ENCODE results near the gene CTDP1. TPM values are rescaled to one million over a fixed set of nuclear protein-coding genes. Genes with fewer than 3 reads are reported as not detected.

Gene CTDP1
- total and polyA plus RNA-seq, 9 of the 15 experiments (the other 6 are each of a cell fraction or from before 2014, with no cell fraction given) = 0.07 to 19.2 (median 4.0) TPM

DNA sequence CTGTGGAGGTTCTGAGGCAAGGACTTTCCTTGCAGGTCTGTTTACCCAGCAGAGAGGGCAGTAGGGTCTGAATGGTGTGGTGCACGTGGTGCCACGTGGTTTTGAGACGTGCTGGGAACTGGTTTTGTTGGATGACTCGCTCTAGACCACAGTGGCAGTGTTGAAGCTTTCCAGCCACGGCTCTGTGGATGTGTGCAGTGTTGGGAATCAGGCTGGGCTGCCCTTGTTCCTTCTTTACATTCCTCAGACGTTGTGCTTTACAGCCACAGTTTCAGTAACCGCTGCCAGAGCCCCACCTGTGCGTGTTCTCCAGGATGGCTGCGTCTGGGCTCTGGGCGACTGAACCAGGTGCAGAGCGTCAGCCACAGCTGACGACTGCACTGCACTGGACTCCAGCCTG, 8.2 kb downstream of the CTDP1 start:
- Histone ChIP-seq H4K20me1 (replicated peaks; ENCODE audit: control insufficient read depth, insufficient read depth, low read length) (peaks cover 4% of the 10 kb centered on the region; the same call in 1 of the 2 replicates), H3K79me2 (ENCODE audit: control insufficient read depth, insufficient read depth, low read length) (peaks cover 61% of the 10 kb centered on the region), H3K9me3 (replicated peaks; ENCODE audit: control insufficient read depth, insufficient read depth, low read depth, low read length) (no peaks in the 10 kb centered on the region), H3K9me1 (ENCODE audit: control insufficient read depth, insufficient read depth, low read length) (no peaks in the 10 kb centered on the region), H3K27me3 (ENCODE audit: control insufficient read depth in 2 of 2, insufficient read depth in 2 of 2, low read length in 2 of 2) (no peaks in the 10 kb centered on the region), H3K9ac (ENCODE audit: insufficient read depth in 1 of 2, low read depth in 2 of 2, low read length in 2 of 2) (no peak overlapping the region; a peak in 1 of 4 replicates), H3K27ac (ENCODE audit: extremely low read depth, low read depth, low read length) (no peak overlapping the region), H2AFZ (ENCODE audit: low read depth, low read length) (no peak overlapping the region), H3K4me1 (replicated peaks in 1 of 2; ENCODE audit: control insufficient read depth in 2 of 2, insufficient read depth in 2 of 2, low read length in 2 of 2) (peaks cover 0 to 14% of the 10 kb centered on the region in 2 experiments; a peak in 3 of 5 replicates), H3K36me3 (ENCODE audit: control insufficient read depth, insufficient read depth, low read length) (no peaks in the 10 kb centered on the region), H3K4me2 (ENCODE audit: insufficient read depth, low read length) (no peak overlapping the region), H3K4me3 (no peak overlapping the region)
- POLR2A ChIA-PET = interaction anchor here (1.0 kb wide), 1 partner anchor 9 kb away, joined by 4 read pairs; no protein-coding TSS in a partner anchor
- CTCF ChIA-PET (ENCODE audit: low intra/inter-chr PET ratio) = no interaction called here
- no peak for FAIRE-seq
- TF ChIP-seq, protein P1, sequence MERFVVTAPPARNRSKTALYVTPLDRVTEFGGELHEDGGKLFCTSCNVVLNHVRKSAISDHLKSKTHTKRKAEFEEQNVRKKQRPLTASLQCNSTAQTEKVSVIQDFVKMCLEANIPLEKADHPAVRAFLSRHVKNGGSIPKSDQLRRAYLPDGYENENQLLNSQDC (CRISPR knock-in tag; IDR thresholded peaks at IDR 0.05) = no peak
- TF ChIP-seq ESRRA (IDR thresholded peaks at IDR 0.05; ENCODE audit: borderline replicate concordance, low read depth) = no peak
- no peak for TF ChIP-seq L3MBTL2 (IDR thresholded peaks at IDR 0.05)
- no peak for TF ChIP-seq CCNT2 (IDR thresholded peaks at IDR 0.05; ENCODE audit: borderline replicate concordance, extremely low read depth, insufficient read length, low read depth, low read length)
- TF ChIP-seq DACH1 (IDR thresholded peaks at IDR 0.05; ENCODE audit: partially characterized antibody) = no peak
- no peak for TF ChIP-seq MTF1 (CRISPR knock-in tag; IDR thresholded peaks at IDR 0.05; ENCODE audit: borderline replicate concordance)
- in situ Hi-C loops (cut with MboI) (no loop called here), intact Hi-C loops (cut with micrococcal nuclease) (no loop called here)
- 73% methylated on average over 7 of the region's 12 CpGs for WGBS (ENCODE audit: insufficient coverage, low coverage, missing lambda C conversion rate)
- DNase-seq (ENCODE audit: extremely low read depth in 1 of 4, low spot score in 3 of 4) = no peak
- no TSS peak for BruUV-seq (replicated peaks)
- no peak for ATAC-seq

DNA sequence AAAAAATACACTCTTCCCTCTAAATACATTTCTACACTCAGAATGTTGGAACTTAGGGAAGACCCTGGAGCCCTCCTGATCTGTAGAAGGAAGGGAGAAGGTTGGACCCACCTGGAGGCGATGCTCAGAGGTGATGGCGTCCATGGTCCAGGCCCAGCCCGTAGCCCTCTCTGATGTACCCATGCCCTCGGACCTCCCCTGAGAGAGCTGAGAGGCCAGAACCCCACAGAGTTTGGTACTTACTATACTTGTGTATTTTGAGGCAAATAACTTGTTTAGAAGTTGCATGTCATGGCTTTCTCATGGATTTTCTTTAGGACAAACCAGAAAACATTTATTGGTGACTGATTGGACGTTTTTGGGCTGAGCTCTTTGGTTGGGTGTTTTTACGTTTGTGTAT, 10.5 kb downstream of the CTDP1 start:
- BruUV-seq (replicated peaks) = no TSS peak
- Histone ChIP-seq H3K9me1 (ENCODE audit: control insufficient read depth, insufficient read depth, low read length) (no peaks in the 10 kb centered on the region), H3K4me2 (ENCODE audit: insufficient read depth, low read length) (no peak overlapping the region), H4K20me1 (replicated peaks; ENCODE audit: control insufficient read depth, insufficient read depth, low read length) (peaks cover 4% of the 10 kb centered on the region; the same call in 1 of the 2 replicates), H3K9me3 (replicated peaks; ENCODE audit: control insufficient read depth, insufficient read depth, low read depth, low read length) (no peaks in the 10 kb centered on the region), H3K4me1 (replicated peaks in 1 of 2; ENCODE audit: control insufficient read depth in 2 of 2, insufficient read depth in 2 of 2, low read length in 2 of 2) (peaks cover 0 to 17% of the 10 kb centered on the region in 2 experiments; a peak in 3 of 5 replicates), H3K9ac (ENCODE audit: insufficient read depth in 1 of 2, low read depth in 2 of 2, low read length in 2 of 2) (no peak overlapping the region), H2AFZ (ENCODE audit: low read depth, low read length) (no peak overlapping the region), H3K79me2 (ENCODE audit: control insufficient read depth, insufficient read depth, low read length) (peaks cover 38% of the 10 kb centered on the region), H3K36me3 (ENCODE audit: control insufficient read depth, insufficient read depth, low read length) (no peaks in the 10 kb centered on the region), H3K27me3 (ENCODE audit: control insufficient read depth in 2 of 2, insufficient read depth in 2 of 2, low read length in 2 of 2) (no peaks in the 10 kb centered on the region), H3K4me3 (no peak overlapping the region), H3K27ac (ENCODE audit: extremely low read depth, low read depth, low read length) (no peak overlapping the region)
- 83% methylated on average over 6 of the region's 6 CpGs for WGBS (ENCODE audit: insufficient coverage, low coverage, missing lambda C conversion rate)
- ChIA-PET POLR2A (no interaction called here), CTCF (ENCODE audit: low intra/inter-chr PET ratio) (no interaction called here)
- intact Hi-C loops (cut with micrococcal nuclease) = no loop called here
- no peak for DNase-seq (ENCODE audit: extremely low read depth in 1 of 4, low spot score in 3 of 4)
- no peak for ATAC-seq
- no peak for FAIRE-seq
- in situ Hi-C loops (cut with MboI) = no loop called here
- no peak for TF ChIP-seq ASH1L (IDR thresholded peaks at IDR 0.05; ENCODE audit: borderline replicate concordance, low read depth, partially characterized antibody)
- no peak for TF ChIP-seq NFYB (IDR thresholded peaks at IDR 0.05; ENCODE audit: extremely low read depth, insufficient read length)
- TF ChIP-seq FOXK1 (CRISPR knock-in tag; IDR thresholded peaks at IDR 0.05; ENCODE audit: borderline replicate concordance) = no peak
- TF ChIP-seq, protein P2, sequence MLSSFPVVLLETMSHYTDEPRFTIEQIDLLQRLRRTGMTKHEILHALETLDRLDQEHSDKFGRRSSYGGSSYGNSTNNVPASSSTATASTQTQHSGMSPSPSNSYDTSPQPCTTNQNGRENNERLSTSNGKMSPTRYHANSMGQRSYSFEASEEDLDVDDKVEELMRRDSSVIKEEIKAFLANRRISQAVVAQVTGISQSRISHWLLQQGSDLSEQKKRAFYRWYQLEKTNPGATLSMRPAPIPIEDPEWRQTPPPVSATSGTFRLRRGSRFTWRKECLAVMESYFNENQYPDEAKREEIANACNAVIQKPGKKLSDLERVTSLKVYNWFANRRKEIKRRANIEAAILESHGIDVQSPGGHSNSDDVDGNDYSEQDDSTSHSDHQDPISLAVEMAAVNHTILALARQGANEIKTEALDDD (IDR thresholded peaks at IDR 0.05) = no peak
- no peak for TF ChIP-seq MCM2 (IDR thresholded peaks at IDR 0.05; ENCODE audit: low read depth)
- TF ChIP-seq PRPF4 (IDR thresholded peaks at IDR 0.05; ENCODE audit: insufficient read depth, low read depth, low read length, poor library complexity, severe bottlenecking) = no peak
- TF ChIP-seq, protein P3, sequence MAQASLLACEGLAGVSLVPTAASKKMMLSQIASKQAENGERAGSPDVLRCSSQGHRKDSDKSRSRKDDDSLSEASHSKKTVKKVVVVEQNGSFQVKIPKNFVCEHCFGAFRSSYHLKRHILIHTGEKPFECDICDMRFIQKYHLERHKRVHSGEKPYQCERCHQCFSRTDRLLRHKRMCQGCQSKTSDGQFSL (CRISPR knock-in tag; IDR thresholded peaks at IDR 0.05) = no peak
- TF ChIP-seq, protein P3 (tag; IDR thresholded peaks at IDR 0.05) = no peak
- TF ChIP-seq DNMT1 (IDR thresholded peaks at IDR 0.05) = no peak
- no peak for TF ChIP-seq YBX1 (IDR thresholded peaks at IDR 0.05)
